Spleen (tissue), 7 donors: ENCODE data around the gene SORBS1.

Experiments
- CTCF ChIP-seq, 11 experiments: fragments of 200-600 bp in 7 of 11; fragments of 450-650 bp in 4 of 11; sonication (generic) in 4 of 11; IDR thresholded peaks in 8 of 11; conservative IDR thresholded peaks in 3 of 11; 1 replicate in 7 of 11; 2 replicates in 4 of 11; pipeline versions ENCODE4 v1.4.0 to v1.8.0; 2016 to 2021; ENCODE audit warnings: antibody characterized with exemption in 11 of 11, inconsistent platforms in 4 of 11, mild to moderate bottlenecking in 1 of 11
- POLR2A ChIP-seq, 3 donors: fragments of 450-650 bp; IDR thresholded peaks; one replicate each; pipeline ENCODE4 v1.5.1; 2017; ENCODE audit warnings: antibody characterized with exemption in 3 of 3, mild to moderate bottlenecking in 1 of 3
- POLR2AphosphoS5 ChIP-seq, 3 donors: sonication (generic); formaldehyde crosslinking; IDR thresholded peaks; one replicate each; pipeline ENCODE4 v1.5.1; 2017; ENCODE audit warnings: antibody characterized with exemption in 3 of 3
- donor health status: DM: no; HTN: no; CAD: no; lungs with moderate emphysema.
- donor health status: DM: no; HTN: no; CAD: no.
- donor health status: DM: no; HTN: no; CAD: no.

- no peak for TF ChIP-seq POLR2A (IDR thresholded peaks at IDR 0.05)
- TF ChIP-seq CTCF (IDR thresholded peaks at IDR 0.05 in 8 of 11, conservative IDR thresholded peaks at IDR 0.05 in 3 of 11), result no peak
- no peak for TF ChIP-seq POLR2AphosphoS5 (IDR thresholded peaks at IDR 0.05)
These were observed 4.0 kb downstream of the SORBS1 start for GRCh38 chr10:95556994-95557767.
